ENCODE results near the gene ALG9.

The ALG9 gene

GRCh38 chr11:111834432-111835163, 36.8 kb downstream of the ALG9 start:
- no peak for DNase-seq

- DNase-seq = no peak
These were observed 37.9 kb downstream of the ALG9 start for GRCh38 chr11:111833524-111833923.

GRCh38 chr11:111829185-111829968, 42.0 kb downstream of the ALG9 start:
- peak; percentile 40 for DNase-seq

- DNase-seq = no peak
These were observed 44.9 kb downstream of the ALG9 start for GRCh38 chr11:111826322-111826950.

GRCh38 chr11:111823629-111824028, 47.8 kb downstream of the ALG9 start:
- no peak for DNase-seq

- no peak for DNase-seq
These were observed 48.2 kb downstream of the ALG9 start for GRCh38 chr11:111823131-111823530.

GRCh38 chr11:111819829-111820237, 51.5 kb downstream of the ALG9 start:
- DNase-seq = no peak

- peak; percentile 72 for DNase-seq
These were observed 52.1 kb downstream of the ALG9 start for GRCh38 chr11:111819161-111819828.

GRCh38 chr11:111815489-111815888, 55.9 kb downstream of the ALG9 start:
- DNase-seq = no peak

- DNase-seq = peak; percentile 73
These were observed 56.6 kb downstream of the ALG9 start for GRCh38 chr11:111814557-111815320.

- DNase-seq = no peak
These were observed 57.3 kb downstream of the ALG9 start for GRCh38 chr11:111814106-111814505.

- no peak for DNase-seq
These were observed 59.2 kb downstream of the ALG9 start for GRCh38 chr11:111812211-111812610.

- no peak for DNase-seq
These were observed 59.9 kb downstream of the ALG9 start for GRCh38 chr11:111811445-111811844.

GRCh38 chr11:111808834-111809233, 62.5 kb downstream of the ALG9 start:
- no peak for DNase-seq

- no peak for DNase-seq
These were observed 63.3 kb downstream of the ALG9 start for GRCh38 chr11:111808063-111808588.

- DNase-seq = no peak
These were observed 64.3 kb downstream of the ALG9 start for GRCh38 chr11:111807076-111807475.

- DNase-seq = no peak
These were observed 70.2 kb downstream of the ALG9 start for GRCh38 chr11:111801135-111801534.

GRCh38 chr11:111798279-111798678, 73.1 kb downstream of the ALG9 start:
- DNase-seq = no peak

- peak; percentile 31 for DNase-seq
These were observed 74.2 kb downstream of the ALG9 start for GRCh38 chr11:111797145-111797581.

GRCh38 chr11:111796696-111797095, 74.7 kb downstream of the ALG9 start:
- DNase-seq = no peak

- peak; percentile 22 for DNase-seq
These were observed 75.9 kb downstream of the ALG9 start for GRCh38 chr11:111795334-111795985.

All from fibroblast of skin of back (primary cell).